ENCODE data around the gene ELL2.
"Not testable (repeated sequence)": the region's sequence is repeated elsewhere in the genome, so short reads cannot be mapped to it uniquely, and the experiment has no call there.

ELL2 gene

DNA sequence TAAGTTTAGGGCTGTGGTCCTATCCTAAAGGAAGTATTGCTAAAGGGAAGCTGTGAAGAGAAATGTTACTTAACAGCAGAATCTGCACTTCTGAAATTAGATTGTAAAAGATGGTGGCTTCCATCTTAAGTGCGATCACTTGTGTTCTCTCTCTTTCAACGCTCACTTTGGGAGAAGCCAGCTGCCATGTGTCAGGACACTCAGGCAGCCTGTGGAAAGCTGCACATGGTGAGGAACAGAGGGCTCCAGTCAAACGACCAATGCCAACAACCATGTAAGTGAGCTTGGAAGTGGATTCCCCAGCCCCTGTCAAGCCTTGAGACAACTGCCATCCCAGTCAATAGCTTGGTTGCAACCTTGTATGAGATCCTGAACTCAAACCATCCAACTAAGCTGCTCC is 87.4 kb downstream of the ELL2 start:
- no peak for DNase-seq

- no peak for DNase-seq
Measured at GRCh38 chr5:95873351-95873750, 88.3 kb downstream of the ELL2 start.

DNA sequence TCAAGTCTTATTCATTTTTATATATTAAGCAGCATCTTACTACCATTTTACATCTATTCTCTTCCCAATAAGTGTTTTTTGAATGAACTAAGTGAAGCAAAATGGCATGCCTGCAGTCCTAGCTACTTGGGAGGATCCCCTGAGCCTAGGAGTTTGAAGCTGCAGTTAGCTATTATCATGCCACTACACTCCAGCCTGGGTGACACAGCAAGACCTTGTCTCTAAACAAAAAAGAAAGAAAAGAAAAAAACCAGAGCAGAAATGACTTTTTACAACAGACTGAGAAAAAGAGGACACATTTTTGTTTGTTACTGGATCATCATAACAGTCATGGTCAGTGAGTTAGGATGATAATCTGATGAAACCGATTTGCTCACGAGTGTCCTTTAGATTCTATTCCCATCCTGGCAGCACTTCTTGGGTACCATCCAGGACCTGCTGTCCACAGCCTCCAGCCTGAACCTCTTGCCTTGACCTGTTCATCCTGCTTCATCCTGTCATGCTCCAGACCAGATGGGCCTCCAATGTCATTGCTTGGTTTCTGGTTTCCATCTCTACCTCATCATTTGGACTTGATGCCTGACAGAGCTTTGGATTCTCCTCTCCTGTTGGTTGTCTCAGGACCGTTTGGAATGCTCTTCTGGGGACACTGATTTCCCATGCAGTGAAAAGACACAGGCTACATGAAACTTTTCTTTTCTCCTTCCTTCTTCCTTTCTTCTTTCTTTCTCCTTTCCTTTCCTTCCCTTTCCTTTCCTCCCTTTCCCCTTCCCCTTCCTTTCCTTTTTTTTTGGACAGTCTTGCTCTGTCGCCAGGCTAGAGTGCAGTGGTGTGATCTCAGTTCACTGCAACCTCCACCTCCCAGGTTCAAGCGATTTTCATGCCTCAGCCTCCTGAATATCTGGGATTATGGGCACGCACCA is 89.0 kb downstream of the ELL2 start:
- no peak for DNase-seq

GRCh38 chr5:95871146-95871806 is 90.4 kb downstream of the ELL2 start:
- DNase-seq = no peak

DNA sequence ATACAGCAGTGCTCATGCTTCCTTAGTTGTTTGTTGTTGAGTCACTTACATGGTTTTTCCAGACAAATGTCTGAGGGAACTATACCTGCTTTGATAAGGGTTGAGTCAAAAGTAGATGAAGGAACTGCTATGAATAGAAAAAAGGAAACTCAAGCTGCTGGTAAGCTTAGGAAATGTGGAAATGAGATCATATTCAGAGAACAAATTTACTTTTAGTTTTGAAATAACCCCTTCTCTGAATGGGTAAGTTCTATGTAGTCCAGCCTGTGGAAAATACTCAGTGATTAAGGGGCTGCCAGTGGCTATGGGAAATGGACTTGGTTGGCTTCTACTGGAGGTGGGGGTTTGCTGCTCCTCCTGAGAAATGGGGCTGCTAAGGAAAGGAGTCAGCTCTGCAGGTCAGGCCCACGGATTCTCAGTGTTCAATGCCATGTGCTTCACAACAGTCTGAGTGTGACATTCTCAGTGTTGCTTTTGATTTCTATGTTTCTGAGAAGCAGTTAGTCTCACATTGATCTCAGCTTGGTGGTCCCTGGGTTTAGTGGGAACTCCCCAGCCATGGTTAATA is 91.5 kb downstream of the ELL2 start:
- no peak for DNase-seq

- not testable (repeated sequence) for DNase-seq
Measured at GRCh38 chr5:95869173-95869855, 92.3 kb downstream of the ELL2 start.

DNA sequence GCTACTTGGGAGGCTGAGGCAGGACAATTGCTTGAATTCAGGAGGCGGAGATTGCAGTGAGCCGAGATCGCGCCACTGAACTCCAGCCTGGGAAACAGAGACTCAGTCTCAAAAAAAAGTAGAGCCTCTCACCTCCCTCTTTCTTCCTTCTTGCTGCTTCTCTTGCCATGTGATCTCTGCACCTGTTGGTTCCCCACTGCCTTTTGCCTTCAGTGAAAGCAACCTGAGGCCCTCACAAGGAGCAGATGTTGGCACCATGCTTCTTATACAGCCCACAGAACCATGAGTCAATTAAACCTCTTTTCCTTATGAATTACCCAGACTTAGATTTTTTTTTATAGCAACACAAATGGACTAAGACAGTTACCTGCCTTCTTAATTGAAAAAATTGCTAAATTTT is 93.5 kb downstream of the ELL2 start:
- no peak for DNase-seq

GRCh38 chr5:95866435-95867040 is 95.1 kb downstream of the ELL2 start:
- no peak for DNase-seq

GRCh38 chr5:95864944-95865504 is 96.6 kb downstream of the ELL2 start:
- no peak for DNase-seq

- DNase-seq = no peak
Measured at GRCh38 chr5:95864456-95864855, 97.2 kb downstream of the ELL2 start.

DNA sequence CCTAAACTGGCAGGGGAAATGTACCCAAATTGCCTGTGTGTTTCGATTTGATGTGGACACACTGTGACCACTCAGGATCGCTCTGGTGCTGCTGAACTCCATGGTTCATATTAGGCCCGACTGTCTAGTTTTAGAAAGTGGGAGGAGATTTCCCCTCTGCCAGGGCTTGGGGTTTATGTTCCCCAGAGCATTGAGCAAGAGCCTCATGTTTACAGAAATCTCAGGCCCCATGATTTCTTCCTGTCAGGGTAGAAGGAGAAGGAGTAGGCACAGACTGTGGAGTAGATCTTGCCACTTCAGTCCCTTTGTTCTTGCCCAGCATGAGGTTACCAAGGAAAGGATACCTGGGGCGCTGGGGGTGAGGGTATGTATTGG is 98.3 kb downstream of the ELL2 start:
- no peak for DNase-seq

DNA sequence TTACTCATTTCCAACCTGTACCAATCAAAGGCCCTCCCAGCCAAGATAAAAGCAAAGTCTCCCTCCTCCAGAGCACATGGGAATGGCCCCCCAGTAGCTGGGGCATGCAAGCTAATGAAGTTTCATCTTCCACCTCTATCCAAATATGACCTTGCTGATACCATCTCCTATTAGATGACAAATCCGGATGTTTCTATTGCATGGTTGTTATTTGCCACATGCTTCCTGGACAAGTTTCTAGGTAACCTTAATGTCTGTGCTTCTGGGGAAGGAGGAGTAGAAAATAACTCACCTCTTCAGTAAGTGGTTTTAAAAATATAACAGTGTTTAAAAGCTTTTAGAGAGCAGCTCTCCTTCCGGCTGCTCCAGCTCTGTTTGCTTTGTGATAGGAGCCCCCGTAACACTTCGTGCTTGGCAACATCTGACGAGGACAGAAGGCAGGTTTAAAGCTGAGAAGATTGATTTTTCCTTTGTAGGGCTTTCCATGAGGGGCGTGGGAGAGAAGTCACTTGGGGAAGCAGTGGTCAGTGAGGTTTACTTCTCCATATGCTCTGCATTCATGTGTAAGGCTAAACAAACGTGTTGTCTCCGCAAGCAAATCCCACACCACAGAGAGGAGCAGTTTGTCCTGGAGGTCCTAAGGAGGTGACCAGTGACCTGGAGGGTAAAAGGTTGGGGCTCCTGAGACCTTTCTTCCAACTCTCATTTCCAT is 98.8 kb downstream of the ELL2 start:
- DNase-seq = no peak

DNA sequence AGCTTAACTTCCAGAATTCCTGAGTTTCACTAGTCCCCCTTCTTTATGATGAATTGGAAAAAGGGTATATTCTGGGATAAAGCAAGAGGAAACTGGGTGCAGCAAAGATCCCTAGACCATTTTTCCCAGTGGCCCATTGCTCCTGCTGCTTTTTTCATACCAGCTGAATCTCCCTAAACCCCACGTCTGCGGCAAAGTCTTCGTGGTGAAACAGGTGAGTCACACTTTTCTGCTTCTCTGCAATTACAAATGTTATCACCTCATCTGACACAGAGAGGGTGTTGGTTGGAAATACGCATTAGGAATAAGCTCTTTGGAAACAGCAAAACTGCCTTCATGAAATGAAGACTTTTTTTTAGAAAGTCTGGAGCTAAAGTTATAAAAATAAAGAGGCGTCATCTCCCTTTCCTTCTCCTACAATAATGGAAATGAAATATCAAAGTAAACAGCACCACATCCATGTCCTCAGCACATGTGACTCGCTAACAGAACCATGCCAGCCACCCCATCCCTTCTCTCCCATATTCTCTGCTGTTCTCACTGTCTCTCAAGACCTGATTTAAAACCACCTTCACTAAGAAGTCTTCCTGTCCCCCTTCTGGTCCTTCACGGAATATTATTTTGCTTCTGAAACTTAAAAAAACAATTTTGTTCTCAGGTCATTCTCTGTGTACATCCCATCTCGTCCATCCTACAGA is 99.6 kb downstream of the ELL2 start:
- no peak for DNase-seq

- no peak for DNase-seq
Measured at GRCh38 chr5:95861221-95861863, 100.3 kb downstream of the ELL2 start.

DNA sequence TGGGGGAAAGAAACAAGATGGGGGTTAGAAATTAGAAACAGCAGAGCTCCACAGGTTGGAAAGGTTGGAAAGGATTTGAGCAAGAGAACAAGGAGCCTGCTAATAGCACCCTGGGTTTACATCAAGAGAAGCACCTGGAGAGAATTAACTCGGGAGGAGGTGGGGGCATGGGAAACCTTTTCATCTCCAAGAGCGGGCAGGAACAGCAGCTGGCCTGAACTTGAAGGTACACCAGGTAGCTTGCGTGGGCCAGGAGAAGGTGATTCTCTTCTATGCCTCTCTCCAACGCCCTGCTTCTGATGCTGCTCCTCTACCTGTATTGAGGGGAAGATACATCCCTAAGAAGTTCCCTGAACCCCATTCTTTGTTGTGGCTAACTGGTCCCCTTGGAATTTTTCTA is 102.0 kb downstream of the ELL2 start:
- no peak for DNase-seq

DNA sequence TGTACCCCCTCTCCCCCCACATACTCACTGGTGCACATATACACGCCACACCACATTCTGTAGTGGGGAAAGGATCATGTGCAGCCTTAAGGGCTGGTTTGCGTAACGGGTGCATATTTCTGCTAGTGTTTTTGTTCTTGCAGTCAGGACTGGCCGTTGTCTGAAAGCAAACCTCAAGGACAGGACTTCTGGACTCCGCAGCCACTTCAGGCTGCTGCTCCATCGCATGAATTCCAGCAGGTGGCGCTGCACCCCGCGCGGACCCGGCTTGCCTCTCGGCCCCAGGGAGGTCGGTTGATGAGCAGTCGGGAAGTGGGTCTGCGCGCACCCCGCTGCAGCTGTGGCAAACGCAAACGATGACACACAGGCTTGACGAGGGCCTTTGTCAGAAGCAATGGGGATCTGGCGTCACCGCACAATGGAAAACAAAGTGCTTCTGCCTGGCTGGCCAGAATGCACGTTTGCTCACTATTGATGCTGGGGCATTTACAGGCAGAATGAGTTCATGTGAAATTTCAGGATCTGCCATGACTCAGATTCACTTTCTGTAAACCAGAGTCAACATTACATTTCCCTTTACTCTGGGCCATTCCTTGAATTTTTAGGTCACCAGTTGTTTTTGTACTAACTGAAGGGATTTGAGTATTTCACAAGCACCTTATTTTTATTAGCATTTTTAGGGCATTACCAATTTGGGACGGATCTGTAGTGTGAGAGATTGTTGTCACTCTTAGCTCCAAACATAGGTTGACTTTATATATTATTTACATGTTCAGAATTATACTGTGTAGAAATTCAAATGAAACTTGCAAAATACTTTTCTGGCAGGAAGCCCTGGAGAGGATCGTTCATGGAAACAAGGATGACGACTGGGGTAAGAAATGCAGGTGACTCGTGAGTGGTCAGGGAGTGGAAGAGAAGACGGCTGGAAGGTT is 102.7 kb downstream of the ELL2 start:
- DNase-seq = peak; percentile 41

DNA sequence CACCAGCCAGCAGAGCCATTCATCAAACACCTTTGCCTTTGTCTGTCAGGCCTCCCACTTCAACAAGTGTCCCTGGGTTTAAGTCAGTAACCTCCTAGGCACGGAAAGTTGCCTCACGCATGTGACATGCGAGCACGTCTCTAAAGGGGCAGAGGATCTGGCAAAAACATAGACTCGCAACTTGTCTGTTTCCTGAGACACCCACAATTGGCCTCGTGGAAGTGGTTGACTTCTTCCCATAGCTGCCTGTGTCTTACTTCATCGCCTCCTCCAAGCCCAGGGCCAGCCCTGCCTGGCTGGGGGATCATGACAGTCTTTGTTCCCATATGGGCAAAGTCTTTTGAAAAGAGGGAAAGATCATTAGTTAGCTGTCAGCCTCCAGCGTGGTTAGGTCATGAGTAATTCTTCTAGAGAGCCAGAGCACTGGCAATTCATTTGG is 103.6 kb downstream of the ELL2 start:
- no peak for DNase-seq

DNA sequence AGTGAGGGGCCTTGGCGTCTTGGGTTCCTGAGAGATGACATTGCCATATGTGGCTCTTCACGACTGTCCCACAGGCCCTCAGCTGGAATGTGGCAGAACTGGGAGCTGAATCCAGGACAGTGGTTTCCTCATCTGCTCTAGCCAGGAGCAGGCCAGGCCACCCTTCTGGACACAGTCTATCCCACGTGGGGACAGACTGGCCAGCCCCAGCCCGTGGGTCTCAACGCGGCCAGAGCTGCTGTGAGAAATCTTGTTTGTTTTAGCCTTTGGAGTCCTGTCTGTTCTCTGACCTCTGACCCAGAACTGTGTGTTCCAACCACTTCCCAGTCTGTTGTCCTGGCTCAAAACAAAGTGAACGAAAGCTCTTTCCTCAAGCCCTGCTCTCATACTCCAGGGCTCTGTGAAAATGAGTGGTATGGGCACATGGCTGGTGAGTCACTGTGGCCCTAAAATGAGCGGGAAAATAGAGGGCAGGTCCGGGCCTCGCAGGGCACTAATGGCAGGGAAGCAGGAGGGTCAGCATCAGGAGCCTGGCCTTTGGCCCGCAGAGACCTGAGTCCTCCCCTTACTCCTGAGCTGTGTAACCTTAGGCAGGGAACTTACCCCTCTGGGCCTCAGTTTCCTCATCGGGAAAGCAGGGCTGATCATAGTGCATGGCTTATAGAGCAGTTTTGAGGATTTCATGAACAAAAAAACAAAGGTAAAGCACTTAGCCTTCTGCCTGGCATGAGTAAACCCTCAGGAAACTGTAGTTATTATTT is 104.3 kb downstream of the ELL2 start:
- no peak for DNase-seq

DNA sequence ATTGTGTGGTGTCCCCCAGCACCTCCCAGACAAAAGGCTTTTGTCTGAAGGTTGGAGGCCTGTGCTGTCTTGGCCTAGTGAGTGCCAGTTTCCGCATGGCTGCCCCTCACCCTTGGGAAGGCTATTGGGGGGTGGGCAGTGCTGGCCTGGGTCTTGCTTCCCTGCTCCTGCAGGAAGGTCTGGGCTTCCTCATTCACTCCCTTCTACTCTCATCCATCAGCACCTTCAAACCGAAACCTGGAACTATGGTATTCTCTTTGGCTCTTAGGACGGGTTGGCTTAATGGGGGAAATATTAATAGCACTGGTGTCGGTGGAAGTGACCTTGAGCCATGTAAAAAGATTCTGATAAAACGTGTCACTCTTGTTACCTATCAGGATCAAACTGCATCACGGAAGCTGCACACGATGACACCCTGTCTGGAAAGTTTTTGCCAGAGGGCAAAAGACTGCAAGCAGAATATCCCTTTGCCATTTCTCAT is 105.1 kb downstream of the ELL2 start:
- DNase-seq = no peak

All from NCI-H2171 (cell line).